SU-DHL-6 (cell line): ENCODE data around the gene DCAF12.

Experiments
- CTCF ChIP-seq: fragments of 200-600 bp; sonication (generic); IDR thresholded peaks from one replicate; pipeline ENCODE4 v1.5.1; 2017; ENCODE audit warnings: antibody characterized with exemption, mild to moderate bottlenecking, low read length, moderate library complexity; ENCODE audit not compliant: insufficient read depth, poor library complexity, severe bottlenecking
- EZH2phosphoT487 ChIP-seq: fragments of 200-600 bp; sonication (generic), shearing (Covaris generic); conservative IDR thresholded peaks from 2 replicates; pipeline ENCODE4 v1.6.1; 2018; ENCODE audit warnings: mild to moderate bottlenecking, antibody characterized with exemption, low read length, moderate library complexity, mixed read lengths

- TF ChIP-seq CTCF: no peak
- no peak for TF ChIP-seq EZH2phosphoT487
These were observed 2.8 kb downstream of the DCAF12 start for GRCh38 chr9:34123682-34124081.
